Measurements from ENCODE around the gene FAM72B. TPM values are rescaled to one million over a fixed set of nuclear protein-coding genes. Genes with fewer than 3 reads are reported as not detected.
"Not testable (repeated sequence)": the region's sequence is repeated elsewhere in the genome, so short reads cannot be mapped to it uniquely, and the experiment has no call there.

Gene FAM72B
- total RNA-seq, 1 donor from 2014 or later, result 3.1 TPM

GRCh38 chr1:121186191-121186590 lies 2.1 kb upstream of the FAM72B start:
- H3K27ac Mint-ChIP-seq; H3K9me3 Mint-ChIP-seq (ENCODE audit: low read depth); H3K4me1 Mint-ChIP-seq (ENCODE audit: low read depth); H3K4me3 Mint-ChIP-seq (ENCODE audit: low read depth); H3K36me3 Mint-ChIP-seq (ENCODE audit: insufficient read depth); H3K27me3 Mint-ChIP-seq; DNase-seq (ENCODE audit: low spot score, unreplicated experiment): not testable (repeated sequence)

DNA sequence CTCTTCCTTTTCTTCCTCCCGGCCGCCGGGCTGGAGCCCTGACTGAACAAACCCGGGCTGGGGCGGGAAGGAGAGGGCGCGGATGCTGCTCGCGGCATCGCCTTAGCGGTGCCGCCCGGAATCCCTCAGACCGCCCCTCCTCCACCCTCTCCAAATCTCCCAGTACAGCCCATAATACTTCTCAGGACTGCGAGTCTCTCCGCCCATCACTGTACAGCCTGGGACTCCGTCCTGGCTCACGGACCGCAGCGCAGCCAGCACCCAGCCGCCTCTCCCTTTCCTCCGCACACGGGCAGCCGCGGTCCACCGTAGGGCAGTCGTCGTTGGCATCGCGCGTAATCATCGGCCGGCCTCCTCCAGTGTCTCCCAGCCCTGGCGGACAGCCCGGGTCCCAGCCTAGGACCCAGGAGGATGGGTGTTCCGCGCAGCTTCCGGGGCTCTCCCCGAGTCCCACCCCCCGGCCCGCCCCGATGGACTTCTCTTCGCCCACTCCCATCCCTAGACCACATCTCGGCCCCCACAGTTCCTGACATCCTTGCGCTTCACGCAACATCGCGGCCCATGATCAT lies 1.1 kb upstream of the FAM72B start:
- peak overlapping the region; percentile 85 for H3K4me3 Mint-ChIP-seq (ENCODE audit: low read depth)
- H3K36me3 Mint-ChIP-seq (ENCODE audit: insufficient read depth); H3K9me3 Mint-ChIP-seq (ENCODE audit: low read depth); DNase-seq (ENCODE audit: low spot score, unreplicated experiment); H3K27me3 Mint-ChIP-seq; H3K4me1 Mint-ChIP-seq (ENCODE audit: low read depth); H3K27ac Mint-ChIP-seq: not testable (repeated sequence)

DNA sequence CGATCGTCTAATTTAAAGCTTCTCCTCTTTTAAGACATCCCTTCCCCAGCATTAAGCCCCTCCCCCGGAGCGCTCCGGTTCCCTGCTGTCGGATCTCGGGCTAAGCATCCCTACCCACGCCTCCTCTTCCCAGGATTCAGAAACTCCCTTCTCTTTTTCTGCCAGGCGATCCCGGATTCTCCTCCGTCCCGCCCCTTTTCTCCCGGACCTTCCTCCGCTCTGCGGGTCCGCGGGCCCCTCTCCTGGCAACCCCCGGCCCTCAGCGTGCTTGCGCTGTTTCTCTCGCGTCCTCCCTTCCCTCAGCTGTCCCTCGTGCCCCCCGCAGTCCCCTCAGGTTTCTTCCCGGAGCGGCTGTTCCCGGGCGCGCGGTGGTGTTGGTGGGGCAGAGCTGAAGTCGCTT lies 273 bp downstream of the FAM72B start:
- not testable (repeated sequence) for DNase-seq (ENCODE audit: low spot score, unreplicated experiment); H3K27me3 Mint-ChIP-seq; H3K27ac Mint-ChIP-seq; H3K9me3 Mint-ChIP-seq (ENCODE audit: low read depth); H3K36me3 Mint-ChIP-seq (ENCODE audit: insufficient read depth); H3K4me1 Mint-ChIP-seq (ENCODE audit: low read depth); H3K4me3 Mint-ChIP-seq (ENCODE audit: low read depth)

DNA sequence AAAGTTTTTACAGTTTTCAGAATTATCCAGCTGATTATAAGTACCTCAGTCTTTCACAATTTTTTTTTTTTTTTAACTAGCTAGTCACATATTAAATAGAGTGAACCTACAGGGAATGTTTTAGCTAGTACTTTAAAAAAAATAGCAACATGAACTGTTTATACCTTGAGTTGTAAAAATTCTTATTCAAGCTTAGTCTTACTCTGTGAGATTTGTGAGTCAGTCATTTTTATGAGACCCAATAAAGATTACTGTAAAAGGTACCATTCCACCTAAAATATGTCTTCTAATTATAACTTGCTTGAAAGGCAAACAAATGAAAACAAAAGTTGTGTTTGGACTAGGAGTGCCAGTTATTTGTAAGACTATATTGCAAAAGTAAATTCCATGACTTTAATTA lies 5.9 kb downstream of the FAM72B start:
- not testable (repeated sequence) for H3K36me3 Mint-ChIP-seq (ENCODE audit: insufficient read depth); H3K4me1 Mint-ChIP-seq (ENCODE audit: low read depth); H3K27ac Mint-ChIP-seq; H3K9me3 Mint-ChIP-seq (ENCODE audit: low read depth); H3K4me3 Mint-ChIP-seq (ENCODE audit: low read depth); DNase-seq (ENCODE audit: low spot score, unreplicated experiment); H3K27me3 Mint-ChIP-seq

- H3K4me1 Mint-ChIP-seq (ENCODE audit: low read depth); DNase-seq (ENCODE audit: low spot score, unreplicated experiment); H3K9me3 Mint-ChIP-seq (ENCODE audit: low read depth); H3K27me3 Mint-ChIP-seq; H3K4me3 Mint-ChIP-seq (ENCODE audit: low read depth); H3K36me3 Mint-ChIP-seq (ENCODE audit: insufficient read depth); H3K27ac Mint-ChIP-seq: not testable (repeated sequence)
Measured at GRCh38 chr1:121176649-121177048, 7.5 kb downstream of the FAM72B start.

- not testable (repeated sequence) for H3K4me1 Mint-ChIP-seq (ENCODE audit: low read depth); H3K27ac Mint-ChIP-seq; H3K4me3 Mint-ChIP-seq (ENCODE audit: low read depth); H3K27me3 Mint-ChIP-seq; H3K9me3 Mint-ChIP-seq (ENCODE audit: low read depth); DNase-seq (ENCODE audit: low spot score, unreplicated experiment); H3K36me3 Mint-ChIP-seq (ENCODE audit: insufficient read depth)
Measured at GRCh38 chr1:121168152-121168668, 15.9 kb downstream of the FAM72B start.

DNA sequence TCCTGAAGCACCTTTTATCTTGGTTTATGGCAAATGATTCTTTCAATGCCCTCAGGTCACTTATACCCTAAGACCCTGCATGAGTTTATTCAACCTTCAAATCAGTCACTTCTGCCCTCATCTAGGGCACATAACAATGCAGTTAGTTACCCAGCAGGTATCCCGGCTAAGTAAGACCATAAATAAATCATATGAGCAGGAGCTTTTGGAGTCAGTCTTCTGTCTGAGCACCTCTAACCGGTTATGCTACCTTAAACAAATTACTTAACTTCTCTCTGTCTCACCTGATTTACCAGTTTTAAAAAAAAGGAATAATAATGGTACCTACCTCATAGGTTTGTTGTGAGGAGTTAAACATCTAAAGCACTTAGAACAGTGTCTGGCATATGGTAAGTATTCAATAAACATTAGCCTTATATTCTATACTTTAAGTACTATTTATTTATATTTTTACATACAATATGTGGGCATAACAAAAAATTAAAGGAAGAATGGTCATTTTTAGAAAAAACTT lies 16.9 kb downstream of the FAM72B start:
- H3K4me1 Mint-ChIP-seq (ENCODE audit: low read depth); DNase-seq (ENCODE audit: low spot score, unreplicated experiment); H3K9me3 Mint-ChIP-seq (ENCODE audit: low read depth); H3K36me3 Mint-ChIP-seq (ENCODE audit: insufficient read depth); H3K27me3 Mint-ChIP-seq; H3K27ac Mint-ChIP-seq; H3K4me3 Mint-ChIP-seq (ENCODE audit: low read depth): not testable (repeated sequence)

DNA sequence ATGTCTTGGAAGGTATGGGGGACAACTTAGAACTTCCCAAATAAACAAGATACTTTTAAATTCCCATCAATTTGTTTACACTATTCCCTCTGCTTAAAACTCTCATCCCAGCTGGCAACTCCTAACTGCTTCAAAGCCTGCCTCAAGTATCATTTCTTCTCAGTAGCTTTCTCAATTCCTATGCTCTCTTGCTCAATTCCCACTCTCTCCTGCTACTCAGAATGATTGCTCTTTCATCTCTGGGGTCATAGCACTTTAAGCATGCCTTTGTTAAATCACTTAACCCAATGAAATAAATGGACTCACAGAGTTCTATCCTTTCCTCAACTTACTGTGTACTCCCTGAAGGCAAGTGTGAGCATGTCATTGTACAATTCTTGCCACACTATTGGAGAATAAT lies 18.8 kb downstream of the FAM72B start:
- not testable (repeated sequence) for DNase-seq (ENCODE audit: low spot score, unreplicated experiment); H3K9me3 Mint-ChIP-seq (ENCODE audit: low read depth); H3K27ac Mint-ChIP-seq; H3K36me3 Mint-ChIP-seq (ENCODE audit: insufficient read depth); H3K27me3 Mint-ChIP-seq; H3K4me1 Mint-ChIP-seq (ENCODE audit: low read depth); H3K4me3 Mint-ChIP-seq (ENCODE audit: low read depth)

DNA sequence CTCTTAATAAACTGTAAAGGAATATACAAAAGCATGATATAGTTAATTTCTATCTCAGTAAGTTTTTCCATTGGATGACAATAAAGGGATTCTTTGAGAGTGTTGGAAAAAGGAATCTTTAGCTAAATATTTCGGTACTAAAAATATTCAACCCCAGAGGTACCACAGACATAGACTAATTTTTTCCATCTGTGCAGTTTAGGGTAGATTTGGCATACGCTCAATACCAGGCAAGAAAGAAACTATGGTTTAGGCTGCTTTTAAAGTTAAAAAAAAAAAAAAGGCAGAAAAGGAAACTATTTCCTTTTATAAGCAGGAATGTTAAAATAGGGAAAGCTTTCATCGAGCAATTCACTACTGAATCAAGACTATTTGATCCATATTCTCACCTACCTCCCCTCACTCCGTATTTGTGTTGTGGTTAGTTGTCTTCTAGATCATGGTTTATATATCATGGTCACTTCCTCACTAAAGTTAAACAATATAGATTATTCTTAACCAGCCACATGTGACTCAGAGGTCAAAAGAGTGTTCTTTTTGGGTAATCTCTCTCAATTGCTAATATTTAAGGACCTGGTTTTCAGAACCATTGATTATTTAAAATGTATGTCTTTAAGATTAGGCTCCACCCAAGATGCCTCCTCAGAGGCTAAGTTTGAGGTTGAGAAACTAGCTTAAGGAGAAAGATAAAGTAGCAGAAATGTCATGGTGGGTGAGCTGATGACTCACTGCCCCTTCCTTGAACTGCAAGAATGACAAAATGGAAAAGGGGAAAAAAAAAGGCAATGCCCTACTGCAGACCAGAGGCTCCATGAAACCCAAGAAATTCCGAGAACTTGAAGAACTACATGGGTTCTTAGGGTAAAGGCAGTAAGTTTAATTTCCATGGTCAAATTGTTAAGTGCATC lies 20.0 kb downstream of the FAM72B start:
- H3K4me1 Mint-ChIP-seq (ENCODE audit: low read depth); H3K4me3 Mint-ChIP-seq (ENCODE audit: low read depth); H3K9me3 Mint-ChIP-seq (ENCODE audit: low read depth); DNase-seq (ENCODE audit: low spot score, unreplicated experiment); H3K27ac Mint-ChIP-seq; H3K36me3 Mint-ChIP-seq (ENCODE audit: insufficient read depth); H3K27me3 Mint-ChIP-seq: not testable (repeated sequence)

GRCh38 chr1:121161199-121161901 lies 22.8 kb downstream of the FAM72B start:
- not testable (repeated sequence) for H3K36me3 Mint-ChIP-seq (ENCODE audit: insufficient read depth); H3K27ac Mint-ChIP-seq; DNase-seq (ENCODE audit: low spot score, unreplicated experiment); H3K4me3 Mint-ChIP-seq (ENCODE audit: low read depth); H3K27me3 Mint-ChIP-seq; H3K4me1 Mint-ChIP-seq (ENCODE audit: low read depth); H3K9me3 Mint-ChIP-seq (ENCODE audit: low read depth)

- not testable (repeated sequence) for H3K36me3 Mint-ChIP-seq (ENCODE audit: insufficient read depth); DNase-seq (ENCODE audit: low spot score, unreplicated experiment); H3K27ac Mint-ChIP-seq; H3K27me3 Mint-ChIP-seq; H3K9me3 Mint-ChIP-seq (ENCODE audit: low read depth); H3K4me3 Mint-ChIP-seq (ENCODE audit: low read depth); H3K4me1 Mint-ChIP-seq (ENCODE audit: low read depth)
Measured at GRCh38 chr1:121160118-121160517, 24.0 kb downstream of the FAM72B start.

DNA sequence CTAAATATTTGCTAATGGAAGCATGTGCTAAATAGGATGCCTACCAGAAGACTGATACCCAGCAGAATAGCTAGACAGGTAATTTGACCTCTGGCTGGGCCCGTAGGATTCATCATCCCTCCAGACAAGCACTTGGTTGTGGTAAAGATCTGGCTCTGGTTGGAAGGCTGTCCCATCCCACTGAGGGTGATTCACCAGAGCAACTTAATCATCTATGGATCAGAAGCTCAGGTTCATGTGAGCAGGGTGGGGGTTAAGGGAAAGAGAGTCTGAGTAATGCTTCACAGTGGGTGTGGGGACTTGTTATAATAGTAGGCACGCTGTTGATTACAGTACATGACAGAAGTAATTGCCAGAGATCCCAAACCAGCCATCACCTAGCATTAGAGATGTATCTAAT lies 26.5 kb downstream of the FAM72B start:
- not testable (repeated sequence) for H3K9me3 Mint-ChIP-seq (ENCODE audit: low read depth); H3K27me3 Mint-ChIP-seq; H3K4me3 Mint-ChIP-seq (ENCODE audit: low read depth); H3K36me3 Mint-ChIP-seq (ENCODE audit: insufficient read depth); H3K27ac Mint-ChIP-seq; H3K4me1 Mint-ChIP-seq (ENCODE audit: low read depth); DNase-seq (ENCODE audit: low spot score, unreplicated experiment)
